Measurements from ENCODE around the gene HMCES.

DNA sequence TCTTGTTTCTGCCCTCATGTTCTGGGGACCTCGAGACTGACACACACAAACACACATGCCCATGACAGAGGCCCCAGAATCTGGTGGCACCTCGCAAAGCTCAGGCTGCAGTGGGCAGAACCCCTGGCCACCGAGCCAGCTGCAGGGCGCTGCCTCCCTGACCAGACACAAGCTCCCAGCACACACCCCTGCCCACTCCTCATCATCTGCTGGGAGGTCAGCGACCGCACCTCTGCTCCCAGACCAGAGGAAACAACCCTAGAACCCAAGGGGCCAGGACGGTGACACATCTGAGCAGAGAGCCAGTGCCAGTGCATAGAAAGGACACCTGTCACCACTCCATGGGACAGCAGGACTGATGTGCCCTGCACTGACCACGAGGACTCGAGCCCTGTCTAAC lies 43.2 kb downstream of the HMCES start:
- TF ChIP-seq, protein P1, sequence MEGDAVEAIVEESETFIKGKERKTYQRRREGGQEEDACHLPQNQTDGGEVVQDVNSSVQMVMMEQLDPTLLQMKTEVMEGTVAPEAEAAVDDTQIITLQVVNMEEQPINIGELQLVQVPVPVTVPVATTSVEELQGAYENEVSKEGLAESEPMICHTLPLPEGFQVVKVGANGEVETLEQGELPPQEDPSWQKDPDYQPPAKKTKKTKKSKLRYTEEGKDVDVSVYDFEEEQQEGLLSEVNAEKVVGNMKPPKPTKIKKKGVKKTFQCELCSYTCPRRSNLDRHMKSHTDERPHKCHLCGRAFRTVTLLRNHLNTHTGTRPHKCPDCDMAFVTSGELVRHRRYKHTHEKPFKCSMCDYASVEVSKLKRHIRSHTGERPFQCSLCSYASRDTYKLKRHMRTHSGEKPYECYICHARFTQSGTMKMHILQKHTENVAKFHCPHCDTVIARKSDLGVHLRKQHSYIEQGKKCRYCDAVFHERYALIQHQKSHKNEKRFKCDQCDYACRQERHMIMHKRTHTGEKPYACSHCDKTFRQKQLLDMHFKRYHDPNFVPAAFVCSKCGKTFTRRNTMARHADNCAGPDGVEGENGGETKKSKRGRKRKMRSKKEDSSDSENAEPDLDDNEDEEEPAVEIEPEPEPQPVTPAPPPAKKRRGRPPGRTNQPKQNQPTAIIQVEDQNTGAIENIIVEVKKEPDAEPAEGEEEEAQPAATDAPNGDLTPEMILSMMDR (conservative IDR thresholded peaks at IDR 0.05): no peak
- TF ChIP-seq ZFX (IDR thresholded peaks at IDR 0.05): no peak

Data from C4-2B (cell line).